PC-3 (cell line): ENCODE data around the gene UNC50. TPM values are rescaled to one million over a fixed set of nuclear protein-coding genes. Genes with fewer than 3 reads are reported as not detected.

Experiments
- ATAC-seq: fragments of 200-7000 bp; cut with Tn5 transposase; 2 replicates; pipeline ENCODE4 v1.9.1; 2020; ENCODE audit warnings: mild to moderate bottlenecking, moderate library complexity
- BruUV-seq: library from RNA; stranded (reverse); fragments of 400-500 nt; replicated peaks from 2 replicates; lab custom pipeline; 2021; lab: Mats Ljungman, UMichigan
- CTCF ChIA-PET: fragments of 300-600 bp; sonication (Branson Sonifier 250); formaldehyde crosslinking; loops from one replicate; lab custom pipeline; 2022; ENCODE audit warnings: antibody characterized with exemption; lab: Charles Lee
- POLR2A ChIA-PET: fragments of 300-600 bp; sonication (Branson Sonifier 250); formaldehyde crosslinking; loops from one replicate; lab custom pipeline; 2022; ENCODE audit warnings: antibody characterized with exemption; ENCODE audit not compliant: unreplicated experiment; lab: Charles Lee
- DNase-seq: peaks from one replicate; pipeline ENCODE4 v3.0.0-alpha.2; 2015
- H2AFZ ChIP-seq: fragments of 300-600 bp; sonication (generic); 2 replicates; pipeline ENCODE4 v1.6.0; 2016; ENCODE audit warnings: antibody characterized with exemption, low read length
- H3F3A ChIP-seq: fragments of 300-600 bp; sonication (generic); one replicate; pipeline ENCODE4 v1.6.0; 2017; ENCODE audit warnings: antibody characterized with exemption, low read length, control low read depth, mild to moderate bottlenecking; ENCODE audit not compliant: unreplicated experiment
- H3K27ac ChIP-seq: fragments of 300-600 bp; sonication (generic); 2 replicates; pipeline ENCODE4 v1.5.1; 2016; ENCODE audit warnings: mild to moderate bottlenecking, low read length
- H3K27me3 ChIP-seq: fragments of 300-600 bp; sonication (generic); 2 replicates; pipeline ENCODE4 v1.6.1; 2016; ENCODE audit warnings: low read length, mixed read lengths
- H3K36me3 ChIP-seq: fragments of 300-600 bp; sonication (generic); 2 replicates; pipeline ENCODE4 v1.6.1; 2016; ENCODE audit warnings: low read depth, mixed run types, low read length, mixed read lengths
- H3K4me1 ChIP-seq: fragments of 300-600 bp; sonication (generic); 2 replicates; pipeline ENCODE4 v1.5.1; 2016; ENCODE audit warnings: low read length; ENCODE audit not compliant: insufficient read depth
- H3K4me2 ChIP-seq: fragments of 300-600 bp; sonication (generic); 2 replicates; pipeline ENCODE4 v1.6.0; 2016; ENCODE audit warnings: low read length
- H3K4me3 ChIP-seq: fragments of 300-600 bp; sonication (generic); 2 replicates; pipeline ENCODE4 v1.5.1; 2016; ENCODE audit warnings: mild to moderate bottlenecking, low read length, mixed read lengths
- H3K79me2 ChIP-seq: fragments of 300-600 bp; sonication (generic); 2 replicates; pipeline ENCODE4 v1.6.1; 2017; ENCODE audit warnings: low read length, mixed read lengths
- H3K9ac ChIP-seq: fragments of 300-600 bp; sonication (generic); 2 replicates; pipeline ENCODE4 v1.6.0; 2016; ENCODE audit warnings: mild to moderate bottlenecking, low read length
- H3K9me2 ChIP-seq: fragments of 300-600 bp; sonication (generic); replicated peaks from 2 replicates; pipeline ENCODE4 v1.6.1; 2016; ENCODE audit warnings: mixed run types, low read length, mixed read lengths
- H3K9me3 ChIP-seq: fragments of 300-600 bp; sonication (generic); 2 replicates; pipeline ENCODE4 v1.6.1; 2016; ENCODE audit warnings: low read length, mixed read lengths
- H4K20me1 ChIP-seq: fragments of 300-600 bp; sonication (generic); 2 replicates; pipeline ENCODE4 v1.6.1; 2016; ENCODE audit warnings: low read length, mixed read lengths
- EZH2 ChIP-seq: fragments of 300-600 bp; sonication (generic); IDR thresholded peaks from one replicate; pipeline ENCODE4 v1.6.1; 2017; ENCODE audit warnings: antibody characterized with exemption, mild to moderate bottlenecking, low read length; ENCODE audit not compliant: unreplicated experiment
- EZH2phosphoT487 ChIP-seq: fragments of 300-600 bp; sonication (generic); IDR thresholded peaks from 2 replicates; pipeline ENCODE4 v1.6.1; 2018; ENCODE audit warnings: mild to moderate bottlenecking, antibody characterized with exemption, low read length, borderline replicate concordance
- intact Hi-C: fragments of 100-400 bp; cut with micrococcal nuclease; formaldehyde crosslinking; loops from 2 replicates; pipeline ENCODE4 v1.9.0; 2023
- total RNA-seq: library from RNA; depleted of rRNA; stranded (reverse); fragments of >200 nt; gene quantifications from 2 replicates; pipeline ENCODE4 v1.2.3, GENCODE V29; 2014
- TF ChIP-seq, protein P1 (sequence below): fragments of 300-600 bp; sonication (generic); conservative IDR thresholded peaks from 2 replicates; pipeline ENCODE4 v1.5.1; 2017; ENCODE audit warnings: antibody characterized with exemption, low read depth, mild to moderate bottlenecking, low read length

Gene UNC50
- total RNA-seq, 1 experiment from 2014 or later: 26.0 TPM

DNA sequence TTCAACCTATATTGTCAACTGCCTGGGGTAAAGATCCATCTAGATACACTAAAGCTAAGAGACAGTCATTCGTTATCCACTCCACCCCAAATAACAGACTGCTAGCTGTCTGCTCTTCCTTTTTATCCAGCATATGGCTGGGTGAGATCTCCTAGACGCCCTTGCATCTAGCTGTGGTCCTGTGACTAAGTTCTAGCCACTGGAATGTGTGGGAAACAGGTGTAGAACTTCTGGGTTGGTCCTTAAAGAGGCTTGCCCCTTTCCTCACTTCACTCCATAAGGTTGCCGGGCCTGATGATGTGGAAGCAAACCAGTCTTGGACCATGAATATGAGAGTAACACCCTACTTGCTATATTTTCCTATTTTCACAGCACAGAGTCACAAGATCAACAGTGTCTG, 3.3 kb upstream of the UNC50 start:
- DNase-seq (no peak), ATAC-seq (no peak)
- TF ChIP-seq, protein P1, sequence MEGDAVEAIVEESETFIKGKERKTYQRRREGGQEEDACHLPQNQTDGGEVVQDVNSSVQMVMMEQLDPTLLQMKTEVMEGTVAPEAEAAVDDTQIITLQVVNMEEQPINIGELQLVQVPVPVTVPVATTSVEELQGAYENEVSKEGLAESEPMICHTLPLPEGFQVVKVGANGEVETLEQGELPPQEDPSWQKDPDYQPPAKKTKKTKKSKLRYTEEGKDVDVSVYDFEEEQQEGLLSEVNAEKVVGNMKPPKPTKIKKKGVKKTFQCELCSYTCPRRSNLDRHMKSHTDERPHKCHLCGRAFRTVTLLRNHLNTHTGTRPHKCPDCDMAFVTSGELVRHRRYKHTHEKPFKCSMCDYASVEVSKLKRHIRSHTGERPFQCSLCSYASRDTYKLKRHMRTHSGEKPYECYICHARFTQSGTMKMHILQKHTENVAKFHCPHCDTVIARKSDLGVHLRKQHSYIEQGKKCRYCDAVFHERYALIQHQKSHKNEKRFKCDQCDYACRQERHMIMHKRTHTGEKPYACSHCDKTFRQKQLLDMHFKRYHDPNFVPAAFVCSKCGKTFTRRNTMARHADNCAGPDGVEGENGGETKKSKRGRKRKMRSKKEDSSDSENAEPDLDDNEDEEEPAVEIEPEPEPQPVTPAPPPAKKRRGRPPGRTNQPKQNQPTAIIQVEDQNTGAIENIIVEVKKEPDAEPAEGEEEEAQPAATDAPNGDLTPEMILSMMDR: no peak
- Histone ChIP-seq H3K36me3 (peaks cover 15% of the 10 kb centered on the region), H3K4me3 (no peak overlapping the region), H2AFZ (no peak overlapping the region), H3K9ac (no peak overlapping the region), H3K27me3 (no peaks in the 10 kb centered on the region), H3K9me2 (no peaks in the 10 kb centered on the region), H3K9me3 (no peaks in the 10 kb centered on the region), H4K20me1 (no peaks in the 10 kb centered on the region), H3K79me2 (peaks cover 59% of the 10 kb centered on the region), H3K4me2 (no peak overlapping the region), H3F3A (peaks cover under 1% of the 10 kb centered on the region), H3K4me1 (peaks cover 23% of the 10 kb centered on the region), H3K27ac (no peak overlapping the region)
- CTCF ChIA-PET: no interaction called here
- intact Hi-C loops: loop anchor here (10.0 kb wide), 1 partner anchor 160 kb away; the partner anchor contains the start of gene INPP4A
- POLR2A ChIA-PET: interaction anchor here (0.6 kb wide), 1 partner anchor 65 kb away, joined by 3 read pairs; no protein-coding TSS in a partner anchor
- BruUV-seq: no TSS peak

DNA sequence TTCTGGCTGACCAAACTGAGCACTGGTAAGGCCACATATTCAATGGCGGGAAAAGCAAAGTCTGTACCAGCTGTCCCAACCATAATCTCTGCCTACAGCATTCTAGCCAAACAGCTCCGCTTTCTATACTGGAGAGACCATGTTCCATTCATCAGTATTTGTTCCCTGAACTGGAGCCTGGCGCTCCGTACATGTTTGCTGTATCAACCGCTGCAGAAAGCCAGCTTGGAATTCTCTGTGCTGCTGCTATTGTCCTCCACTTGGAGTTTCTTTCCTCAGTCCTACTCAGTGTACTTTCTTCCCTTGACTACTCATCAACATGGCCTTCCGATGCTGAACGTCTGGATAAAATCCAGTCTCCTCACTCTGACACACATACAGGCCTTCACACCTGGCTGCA, 2.0 kb upstream of the UNC50 start:
- H3K9ac ChIP-seq: no peak overlapping the region
- no peaks in the 10 kb centered on the region for H3F3A ChIP-seq
- no peak overlapping the region for H3K4me2 ChIP-seq
- TF ChIP-seq EZH2phosphoT487 (no peak), EZH2 (no peak)
- TF ChIP-seq, protein P1: no peak
- no peak overlapping the region for H2AFZ ChIP-seq
- no peaks in the 10 kb centered on the region for H3K27me3 ChIP-seq
- H3K4me1 ChIP-seq: peaks cover 34% of the 10 kb centered on the region
- H3K9me2 ChIP-seq: no peaks in the 10 kb centered on the region
- no TSS peak for BruUV-seq
- no peak overlapping the region for H3K27ac ChIP-seq
- H4K20me1 ChIP-seq: no peaks in the 10 kb centered on the region
- ChIA-PET CTCF (no interaction called here), POLR2A (no interaction called here)
- DNase-seq (no peak), ATAC-seq (no peak)
- intact Hi-C loops: loop anchor here (10.0 kb wide), 1 partner anchor 162 kb away; the partner anchor contains the start of gene INPP4A
- no peak overlapping the region for H3K4me3 ChIP-seq
- no peaks in the 10 kb centered on the region for H3K9me3 ChIP-seq
- peaks cover 72% of the 10 kb centered on the region for H3K79me2 ChIP-seq
- peaks cover 7% of the 10 kb centered on the region; the same call in 1 of the 2 replicates for H3K36me3 ChIP-seq

DNA sequence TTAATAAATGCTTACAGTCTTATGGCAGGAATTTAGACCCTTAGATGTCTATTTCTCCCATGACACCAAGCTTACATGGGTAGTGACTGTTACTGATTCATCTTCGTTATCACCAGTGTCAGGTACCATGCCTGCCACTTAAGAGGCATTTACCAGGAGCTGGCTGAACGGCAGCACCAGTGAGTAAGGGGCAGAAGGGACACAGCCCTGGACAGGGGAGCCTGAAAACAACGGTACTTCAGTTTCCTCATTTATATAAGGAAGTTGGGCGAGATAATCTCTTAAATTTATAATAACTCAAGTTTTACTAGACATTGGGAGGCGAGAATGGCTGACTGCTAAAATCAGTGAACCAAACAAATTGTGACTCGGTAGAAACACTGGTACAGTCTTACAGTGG, 1.3 kb upstream of the UNC50 start:
- CTCF ChIA-PET: no interaction called here
- BruUV-seq: no TSS peak
- POLR2A ChIA-PET: no interaction called here

More for the DNA sequence above, 1.3 kb upstream of the UNC50 start:
- no peak for ATAC-seq
- H3K4me1 ChIP-seq: peaks cover 34% of the 10 kb centered on the region
- peak overlapping the region; percentile 96 for H3K9ac ChIP-seq
- no peak overlapping the region for H2AFZ ChIP-seq
- peak overlapping the region; percentile 80 for H3K4me3 ChIP-seq
- TF ChIP-seq, protein P1: no peak
- TF ChIP-seq EZH2: no peak
- no peak for TF ChIP-seq EZH2phosphoT487
- no peaks in the 10 kb centered on the region for H3F3A ChIP-seq
- H3K4me2 ChIP-seq: peak overlapping the region; percentile 93
- peaks cover 4% of the 10 kb centered on the region; the same call in 1 of the 2 replicates for H3K36me3 ChIP-seq
- H3K27me3 ChIP-seq: no peaks in the 10 kb centered on the region
- no peaks in the 10 kb centered on the region for H4K20me1 ChIP-seq
- peaks cover 74% of the 10 kb centered on the region for H3K79me2 ChIP-seq
- no peaks in the 10 kb centered on the region for H3K9me2 ChIP-seq
- DNase-seq: no peak
- H3K9me3 ChIP-seq: no peaks in the 10 kb centered on the region
- H3K27ac ChIP-seq: no peak overlapping the region
- intact Hi-C loops: loop anchor here (10.0 kb wide), 1 partner anchor 162 kb away; the partner anchor contains the start of gene INPP4A
